ENCODE data around the gene PSMD9.
A peak's percentile ranks its signal among the peaks of the same experiment; 100 is the strongest.

The PSMD9 gene

GRCh38 chr12:121915841-121916321, 27.3 kb downstream of the PSMD9 start:
- TF ChIP-seq CTCF (conservative IDR thresholded peaks at IDR 0.05; ENCODE audit: low read depth, low read length), result no peak
- H3K4me3 ChIP-seq (ENCODE audit: low read length), result no peak overlapping the region
- DNase-seq (ENCODE audit: low read depth), result no peak

- no peak for DNase-seq (ENCODE audit: low read depth)
- peak; percentile 62 for TF ChIP-seq CTCF (conservative IDR thresholded peaks at IDR 0.05; ENCODE audit: low read depth, low read length)
- H3K4me3 ChIP-seq (ENCODE audit: low read length), result no peak overlapping the region
Observed at GRCh38 chr12:121916719-121917118, 28.1 kb downstream of the PSMD9 start.

GRCh38 chr12:121917950-121918678, 29.5 kb downstream of the PSMD9 start, which contains the start of gene CFAP251:
TSS of gene CFAP251 (plus strand) at chr12:121918592. CDS start at chr12:121921306, 2,714 bp downstream.
- H3K4me3 ChIP-seq (ENCODE audit: low read length), result peak within 1 kb of the TSS; percentile 43
- TF ChIP-seq CTCF (conservative IDR thresholded peaks at IDR 0.05; ENCODE audit: low read depth, low read length), result peak; percentile 24
- peak; percentile 19 for DNase-seq (ENCODE audit: low read depth)

GRCh38 chr12:121918679-121919038, 30.1 kb downstream of the PSMD9 start:
- no peak for DNase-seq (ENCODE audit: low read depth)
- no peak for TF ChIP-seq CTCF (conservative IDR thresholded peaks at IDR 0.05; ENCODE audit: low read depth, low read length)
- peak overlapping the region; percentile 43 for H3K4me3 ChIP-seq (ENCODE audit: low read length)

- no peak overlapping the region for H3K4me3 ChIP-seq (ENCODE audit: low read length)
- DNase-seq (ENCODE audit: low read depth), result no peak
Observed at GRCh38 chr12:121921066-121921465, 32.5 kb downstream of the PSMD9 start.

GRCh38 chr12:121925358-121925695, 36.7 kb downstream of the PSMD9 start:
- no peak for TF ChIP-seq CTCF (conservative IDR thresholded peaks at IDR 0.05; ENCODE audit: low read depth, low read length)
- no peak overlapping the region for H3K4me3 ChIP-seq (ENCODE audit: low read length)
- DNase-seq (ENCODE audit: low read depth), result no peak

More at GRCh38 chr12:121921066-121921465, 32.5 kb downstream of the PSMD9 start:
- no peak for TF ChIP-seq CTCF (conservative IDR thresholded peaks at IDR 0.05; ENCODE audit: low read depth, low read length)

Data from retinal pigment epithelial cell (primary cell).